ENCODE data around the gene POLD4. TPM values are rescaled to one million over a fixed set of nuclear protein-coding genes. Genes with fewer than 3 reads are reported as not detected.

Gene POLD4
- total and polyA plus RNA-seq, 2 donors (not counting 3 experiments of a cell fraction or from before 2014, with no cell fraction given), result 50.1 to 204 TPM

DNA sequence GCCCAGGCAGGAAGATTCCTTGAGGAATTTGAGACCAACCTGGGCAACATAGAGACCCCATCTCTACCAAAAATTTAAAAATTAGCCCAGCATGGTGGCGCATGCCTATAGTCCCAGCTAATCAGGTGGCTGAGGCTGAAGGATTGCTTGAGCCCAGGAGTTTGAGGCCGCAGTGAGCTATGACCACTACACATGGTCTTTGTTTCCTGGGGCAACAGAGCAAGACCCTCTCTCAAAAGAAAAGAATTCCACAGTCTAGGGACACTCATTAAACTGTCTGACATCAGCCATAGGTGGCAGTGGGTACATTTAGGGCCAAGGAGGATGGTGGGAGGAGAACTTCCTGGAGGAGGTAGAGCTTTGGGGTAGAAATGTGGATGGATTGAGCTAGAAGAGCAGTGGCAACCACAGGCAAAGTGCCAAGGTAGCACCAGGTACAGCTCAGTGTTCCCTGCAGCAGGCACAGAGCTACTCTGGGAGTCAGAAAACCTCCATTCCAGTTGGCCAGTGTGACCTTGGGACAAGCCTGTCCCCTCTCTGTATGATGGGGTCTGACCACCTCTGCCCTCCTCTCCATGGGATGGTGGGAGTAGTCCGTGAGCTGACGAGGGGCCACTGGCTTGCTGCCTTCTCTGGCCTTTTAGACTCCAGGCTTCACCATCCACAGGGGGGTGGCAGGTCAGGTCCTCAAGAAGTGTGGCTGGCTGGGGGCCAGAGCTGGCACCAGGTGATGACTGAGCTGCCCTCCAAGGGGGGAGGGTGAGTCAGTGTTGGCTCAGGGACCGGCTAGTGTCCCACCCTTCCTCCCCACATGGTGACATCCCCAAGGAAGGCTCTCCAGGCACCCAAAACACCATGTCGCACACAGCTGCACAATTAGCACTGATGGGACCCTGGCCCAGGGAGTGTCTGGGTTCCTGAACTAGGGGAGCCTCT, 23.8 kb upstream of the POLD4 start:
- Histone ChIP-seq H3K4me3 (replicated peaks in 1 of 3; ENCODE audit: insufficient read depth in 1 of 3, low read depth in 1 of 3, low read length in 3 of 3) (no peak overlapping the region), H4K20me1 (replicated peaks; ENCODE audit: control insufficient read depth, extremely low read depth, insufficient read depth, low read length) (no peaks in the 10 kb centered on the region), H3K27ac (ENCODE audit: insufficient read depth, low read depth, low read length) (no peak overlapping the region), H3K27me3 (ENCODE audit: control insufficient read depth in 2 of 2, insufficient read depth in 2 of 2, low read length in 2 of 2) (peaks cover 0 to 3% of the 10 kb centered on the region in 2 experiments), H3K9me1 (replicated peaks; ENCODE audit: control insufficient read depth, extremely low read depth, insufficient read depth, low read length) (no peaks in the 10 kb centered on the region), H3K79me2 (ENCODE audit: control insufficient read depth, insufficient read depth, low read length) (peaks cover 1% of the 10 kb centered on the region), H3K36me3 (ENCODE audit: control insufficient read depth in 2 of 2, extremely low read depth in 1 of 2, insufficient read depth in 2 of 2, low read length in 2 of 2) (no peaks in the 10 kb centered on the region), H3K9ac (replicated peaks; ENCODE audit: extremely low read depth, insufficient read depth, low read length) (no peak overlapping the region), H2AFZ (ENCODE audit: low read depth, low read length) (no peak overlapping the region), H3K9me3 (replicated peaks; ENCODE audit: control insufficient read depth, insufficient read depth, low read length) (no peaks in the 10 kb centered on the region), H3K4me1 (ENCODE audit: control insufficient read depth, extremely low read depth, insufficient read depth, low read length) (peaks cover 10% of the 10 kb centered on the region), H3K4me2 (ENCODE audit: insufficient read depth, low read length) (no peak overlapping the region)
- BruUV-seq (replicated peaks), result no TSS peak
- dilution Hi-C loops (cut with MboI; ENCODE audit: extremely low pct_ligation_motif_present, low sequenced_read_pairs), result no loop called here
- ChIA-PET CTCF (interaction anchor here (1.2 to 19.7 kb wide), 4 partner anchors 12 to 31 kb away, joined by 3 to 1051 read pairs (median 40); partner anchors contain the start of genes POLD4 and PPP1CA), POLR2A (no interaction called here)
- TF ChIP-seq, protein P1, sequence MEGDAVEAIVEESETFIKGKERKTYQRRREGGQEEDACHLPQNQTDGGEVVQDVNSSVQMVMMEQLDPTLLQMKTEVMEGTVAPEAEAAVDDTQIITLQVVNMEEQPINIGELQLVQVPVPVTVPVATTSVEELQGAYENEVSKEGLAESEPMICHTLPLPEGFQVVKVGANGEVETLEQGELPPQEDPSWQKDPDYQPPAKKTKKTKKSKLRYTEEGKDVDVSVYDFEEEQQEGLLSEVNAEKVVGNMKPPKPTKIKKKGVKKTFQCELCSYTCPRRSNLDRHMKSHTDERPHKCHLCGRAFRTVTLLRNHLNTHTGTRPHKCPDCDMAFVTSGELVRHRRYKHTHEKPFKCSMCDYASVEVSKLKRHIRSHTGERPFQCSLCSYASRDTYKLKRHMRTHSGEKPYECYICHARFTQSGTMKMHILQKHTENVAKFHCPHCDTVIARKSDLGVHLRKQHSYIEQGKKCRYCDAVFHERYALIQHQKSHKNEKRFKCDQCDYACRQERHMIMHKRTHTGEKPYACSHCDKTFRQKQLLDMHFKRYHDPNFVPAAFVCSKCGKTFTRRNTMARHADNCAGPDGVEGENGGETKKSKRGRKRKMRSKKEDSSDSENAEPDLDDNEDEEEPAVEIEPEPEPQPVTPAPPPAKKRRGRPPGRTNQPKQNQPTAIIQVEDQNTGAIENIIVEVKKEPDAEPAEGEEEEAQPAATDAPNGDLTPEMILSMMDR (IDR thresholded peaks at IDR 0.05; ENCODE audit: extremely low read depth in 1 of 2, insufficient read depth in 1 of 2, low read depth in 1 of 2, low read length in 2 of 2), result no peak
- TF ChIP-seq POLR2A (IDR thresholded peaks at IDR 0.05; ENCODE audit: low read depth, low read length), result no peak
- TF ChIP-seq EZH2 (IDR thresholded peaks at IDR 0.05; ENCODE audit: borderline replicate concordance, low read depth, low read length, severe bottlenecking), result no peak
- no peak for TF ChIP-seq FOS (IDR thresholded peaks at IDR 0.05; ENCODE audit: borderline replicate concordance, insufficient read depth, low read length)
- TF ChIP-seq, protein P2, sequence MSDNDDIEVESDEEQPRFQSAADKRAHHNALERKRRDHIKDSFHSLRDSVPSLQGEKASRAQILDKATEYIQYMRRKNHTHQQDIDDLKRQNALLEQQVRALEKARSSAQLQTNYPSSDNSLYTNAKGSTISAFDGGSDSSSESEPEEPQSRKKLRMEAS (IDR thresholded peaks at IDR 0.05; ENCODE audit: insufficient read depth, insufficient read length), result no peak
- TF ChIP-seq GATA2 (IDR thresholded peaks at IDR 0.05; ENCODE audit: insufficient read depth, insufficient read length, low read depth, low read length), result no peak
- no peak for TF ChIP-seq POLR2AphosphoS5 (IDR thresholded peaks at IDR 0.05; ENCODE audit: insufficient read depth, low read depth, low read length)
- TF ChIP-seq MYC (IDR thresholded peaks at IDR 0.05; ENCODE audit: low read depth, low read length), result no peak
- no peak for TF ChIP-seq JUN (IDR thresholded peaks at IDR 0.05; ENCODE audit: borderline replicate concordance, insufficient read depth, insufficient read length, low read depth)
- DNase-seq (ENCODE audit: low read depth, low spot score), result no peak
- intact Hi-C loops (cut with micrococcal nuclease), result no loop called here
- FAIRE-seq, result no peak
